HG02938 (cell line): ENCODE results near the gene IMMT.
"Not testable (repeated sequence)": the region's sequence is repeated elsewhere in the genome, so short reads cannot be mapped to it uniquely, and the experiment has no call there.

Experiments
- ATAC-seq: cut with Tn5 transposase; IDR thresholded peaks from one replicate; pipeline ENCODE4 v1.9.1; 2021; ENCODE audit warnings: mild to moderate bottlenecking, moderate library complexity; ENCODE audit not compliant: unreplicated experiment

Gene IMMT

DNA sequence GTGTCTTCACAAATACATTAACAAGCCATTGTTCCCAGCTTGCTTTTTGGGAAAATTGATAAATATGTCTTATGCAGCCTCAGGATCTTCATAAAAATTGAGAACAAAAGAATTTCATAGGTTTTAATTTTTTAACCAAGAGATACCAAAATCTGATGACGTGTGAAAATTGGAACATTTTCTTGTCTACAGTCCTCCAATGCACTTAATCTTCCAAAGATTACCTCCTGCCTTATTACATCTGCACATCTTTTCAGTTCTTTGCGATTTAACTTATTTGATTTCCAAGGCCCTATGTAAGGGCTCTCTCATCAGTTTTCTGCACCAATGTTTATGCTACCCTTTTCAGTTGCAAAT is 7.1 kb upstream of the IMMT start:
- ATAC-seq: no peak

DNA sequence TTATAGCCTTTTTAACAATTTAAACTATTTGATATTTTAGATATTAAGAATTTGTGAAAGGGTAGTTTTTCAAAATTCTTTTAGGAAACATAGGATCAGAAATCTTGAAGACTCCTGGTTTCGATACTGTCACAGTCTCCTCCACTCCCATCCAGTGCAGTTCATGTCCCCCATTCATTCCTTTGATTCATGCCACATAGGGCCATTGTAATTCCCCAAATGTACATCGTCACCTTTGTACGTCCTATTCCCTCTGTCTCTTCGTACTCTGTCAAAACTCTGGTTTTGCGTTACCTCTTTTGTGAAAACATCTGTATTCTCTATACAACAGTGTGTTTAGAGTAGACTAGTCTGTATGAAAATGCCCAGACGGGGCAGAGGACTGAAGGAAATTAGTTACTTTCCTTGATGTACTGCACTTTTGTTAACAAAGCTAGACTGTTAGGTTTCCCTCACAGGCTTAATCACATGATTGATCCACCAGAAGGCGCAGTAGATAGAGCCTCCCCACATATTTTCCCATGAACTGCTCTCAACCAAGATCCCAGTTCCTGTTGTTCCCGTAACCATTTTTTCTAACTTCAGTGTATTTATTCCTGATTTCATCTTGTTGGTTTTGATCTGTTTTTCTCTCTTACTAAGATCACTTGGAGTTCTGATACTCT is 6.5 kb upstream of the IMMT start:
- no peak for ATAC-seq

DNA sequence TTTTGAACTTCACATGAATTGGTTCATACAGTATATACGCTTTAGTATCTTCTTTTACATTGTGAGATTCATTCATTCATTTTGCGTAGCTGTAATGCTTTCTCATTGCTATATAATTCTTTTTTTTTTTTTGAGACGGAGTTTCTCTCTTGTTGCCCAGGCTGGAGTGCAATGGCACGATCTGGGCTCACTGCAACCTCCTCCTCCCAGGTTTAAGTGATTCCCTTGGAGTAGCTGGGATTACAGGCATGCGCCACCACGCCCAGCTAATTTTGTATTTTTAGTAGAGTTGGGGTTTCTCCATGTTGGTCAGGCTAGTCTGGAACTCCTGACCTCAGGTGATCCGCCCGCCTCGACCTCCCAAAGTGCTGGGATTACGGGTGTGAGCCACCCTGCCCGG is 5.3 kb upstream of the IMMT start:
- not testable (repeated sequence) for ATAC-seq

DNA sequence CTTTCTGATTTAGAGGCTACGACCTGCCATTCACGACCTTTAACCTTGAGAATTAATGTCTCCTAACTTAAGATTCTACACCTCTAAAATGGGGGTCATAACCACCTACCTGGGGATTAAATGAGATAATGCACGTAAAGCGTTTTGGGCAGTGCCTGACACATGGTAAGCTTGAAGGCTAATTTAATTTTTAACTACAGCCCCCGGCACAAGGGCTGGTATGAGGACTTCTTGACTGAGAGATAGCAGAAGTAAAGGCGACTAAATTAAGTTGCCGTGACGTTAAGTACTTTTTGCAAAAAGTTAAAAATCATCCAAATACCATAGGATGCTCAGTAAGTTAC is 4.5 kb upstream of the IMMT start:
- ATAC-seq: no peak

DNA sequence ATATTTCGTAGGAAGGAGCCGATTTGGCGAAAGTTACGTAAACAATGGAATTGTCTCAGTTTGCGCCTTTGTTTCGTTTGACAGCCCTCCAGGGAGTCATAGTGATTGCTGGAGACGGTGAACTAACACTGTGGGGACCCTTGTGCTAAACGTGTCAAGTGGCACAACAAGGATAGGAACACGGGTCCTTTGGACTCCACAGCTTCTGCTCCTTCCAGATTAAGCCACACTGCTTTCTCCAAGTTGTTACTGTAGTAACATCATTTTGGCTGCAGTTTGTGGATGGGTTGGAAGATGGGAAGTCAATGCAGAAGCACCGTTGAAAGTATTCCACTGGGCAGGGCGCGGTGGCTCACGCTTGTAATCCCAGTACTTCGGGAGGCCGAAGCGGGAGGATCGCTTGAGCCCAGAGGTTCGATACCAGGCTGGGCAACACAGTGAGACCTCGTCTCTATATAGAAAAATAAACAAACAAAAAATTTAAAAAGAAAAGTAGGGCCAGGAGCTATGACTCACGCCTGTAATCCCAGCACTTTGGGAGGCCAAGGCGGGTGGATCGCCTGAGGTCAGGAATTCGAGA is 636 bp upstream of the IMMT start:
- ATAC-seq: peak; percentile 1

DNA sequence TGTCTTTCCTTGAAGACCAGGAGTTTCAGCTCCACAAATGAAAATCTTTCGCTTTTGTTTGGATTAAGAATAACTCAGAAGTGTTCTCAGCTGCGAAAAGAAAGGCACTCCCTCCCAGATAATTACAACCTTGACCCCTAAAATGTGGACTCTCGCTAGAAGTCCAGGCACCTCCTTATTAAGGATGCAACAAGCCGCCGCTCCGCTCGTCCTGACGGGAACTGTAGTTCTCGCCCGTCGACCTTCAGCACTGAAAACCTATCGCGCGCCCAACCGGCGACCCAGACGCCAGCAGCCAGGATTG is 559 bp downstream of the IMMT start:
- no peak for ATAC-seq

DNA sequence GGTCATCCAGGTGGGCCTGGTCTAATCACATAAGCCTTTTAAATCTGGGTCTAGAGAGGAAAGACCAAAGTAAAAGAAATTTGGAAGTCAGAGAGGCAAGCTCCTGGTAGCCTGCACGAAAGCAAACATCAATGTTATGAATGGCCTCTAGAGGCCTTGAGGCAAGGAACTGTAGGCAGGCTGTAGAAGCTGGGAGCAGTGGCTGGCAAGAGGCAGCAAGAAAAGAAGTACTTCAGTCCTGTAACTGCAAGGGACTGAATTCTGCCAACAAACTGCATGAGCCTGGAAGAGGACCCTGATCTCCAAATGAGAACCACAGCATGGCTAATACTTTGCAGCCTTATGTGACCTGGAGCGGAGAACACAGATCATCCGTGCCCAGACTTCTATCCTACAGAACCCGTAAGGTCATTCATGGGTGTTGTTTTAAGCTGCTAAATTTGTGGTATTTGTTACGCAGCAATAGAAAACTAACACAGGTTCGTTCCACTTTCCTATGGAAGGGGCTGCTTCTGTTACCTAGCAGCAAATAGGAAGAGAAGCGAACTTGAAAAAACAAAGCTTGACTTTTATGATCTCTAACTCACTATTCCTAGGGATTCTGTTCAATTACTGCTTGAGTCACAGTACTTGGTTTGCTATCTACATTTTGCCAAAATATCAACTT is 1.2 kb downstream of the IMMT start:
- ATAC-seq: no peak

DNA sequence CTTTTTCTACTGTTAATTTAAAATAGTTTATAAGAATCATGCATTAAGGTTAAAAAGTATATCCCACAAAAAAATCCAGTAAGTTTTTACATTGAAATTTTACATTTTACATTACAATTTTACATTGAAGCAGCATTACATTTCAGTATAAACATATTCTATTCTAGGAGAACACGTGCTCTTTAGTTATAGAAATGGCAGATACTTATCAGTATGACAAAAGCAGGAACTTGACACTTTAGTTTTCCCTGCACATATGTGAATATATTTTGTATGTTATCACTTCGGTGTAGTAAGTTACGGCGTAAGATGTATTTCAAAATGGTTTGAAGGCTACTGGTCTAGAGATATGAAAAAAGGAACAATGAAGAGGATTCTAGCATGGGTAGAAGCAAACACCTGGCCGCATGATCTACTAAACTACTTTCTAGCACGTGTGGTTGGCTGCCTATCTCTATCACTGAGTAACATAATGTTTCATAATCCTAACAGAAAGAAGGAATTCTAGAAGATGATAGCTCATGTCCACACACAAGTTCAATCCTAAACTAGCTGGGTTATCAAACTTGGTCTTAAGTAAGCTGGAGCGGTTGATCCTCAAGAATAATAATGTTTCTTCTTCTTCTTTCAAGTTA is 5.4 kb downstream of the IMMT start:
- no peak for ATAC-seq

DNA sequence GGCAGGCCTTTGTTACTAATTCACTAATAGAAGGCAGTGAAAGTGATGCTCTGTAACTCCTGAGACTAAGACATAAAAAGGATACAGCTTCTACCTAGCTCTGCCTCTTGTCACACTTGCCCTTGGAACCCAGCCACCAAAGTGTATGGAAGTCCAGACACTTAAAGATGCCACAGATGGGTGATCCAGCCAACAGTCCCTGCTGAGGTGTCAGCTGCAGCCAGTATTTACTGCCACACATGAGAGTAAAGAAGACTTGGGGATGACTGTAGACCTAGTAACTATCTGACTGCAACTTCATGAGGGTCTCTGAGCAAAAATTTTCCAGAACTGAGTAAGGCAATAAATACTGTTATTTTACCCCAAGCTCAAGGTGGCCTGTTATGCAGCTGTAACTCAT is 8.8 kb downstream of the IMMT start:
- ATAC-seq: no peak

DNA sequence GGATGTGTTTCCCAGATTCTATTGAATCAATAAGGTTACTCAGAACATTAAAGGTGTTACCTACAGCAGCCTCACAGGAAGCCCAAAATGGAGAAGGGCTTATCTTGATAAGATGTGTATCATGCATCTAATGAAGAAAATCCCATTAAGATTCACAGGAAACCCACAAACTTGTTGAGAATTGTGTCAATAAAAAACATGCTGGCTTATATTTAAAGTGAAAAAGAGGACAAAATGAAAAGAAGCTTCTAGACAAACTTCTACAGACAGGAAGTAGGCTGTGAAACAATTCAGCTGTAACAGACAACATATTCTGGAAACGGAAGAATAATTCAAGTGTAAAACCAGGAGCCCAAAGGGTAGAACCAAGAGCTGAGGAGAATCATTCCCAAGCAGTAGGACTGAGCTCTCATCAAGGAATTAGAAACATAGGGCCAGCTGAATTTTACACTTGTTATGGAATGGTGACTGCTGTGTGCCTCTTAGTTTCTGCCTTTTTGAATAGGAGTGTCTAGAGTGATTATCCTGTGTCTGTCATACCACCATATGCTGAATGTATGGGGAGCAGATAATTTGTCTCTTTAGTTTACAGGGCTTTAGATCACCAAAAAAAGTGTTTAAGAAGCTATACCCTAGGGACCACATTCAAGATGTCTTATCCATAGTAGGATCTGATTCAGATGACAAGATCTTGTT is 9.6 kb downstream of the IMMT start:
- ATAC-seq: no peak

DNA sequence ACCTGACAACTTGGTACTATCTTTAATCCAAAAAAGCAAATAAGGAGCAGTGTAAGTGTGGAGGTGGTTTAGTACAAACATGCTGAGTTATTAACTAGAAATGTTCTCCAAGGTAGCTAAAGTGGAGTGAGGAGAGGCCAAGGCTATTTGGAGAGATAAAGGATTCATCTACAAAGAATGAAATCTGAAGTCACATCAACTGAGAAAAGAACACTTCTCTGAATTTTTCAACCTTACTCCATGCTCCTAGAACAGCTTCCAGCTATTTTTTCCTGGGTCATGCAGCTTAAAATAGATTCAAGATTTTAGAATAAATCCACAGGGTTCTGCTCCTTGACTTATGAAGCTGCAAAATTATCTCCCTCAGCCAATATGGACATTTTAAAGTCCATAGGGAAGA is 18.7 kb downstream of the IMMT start:
- no peak for ATAC-seq

DNA sequence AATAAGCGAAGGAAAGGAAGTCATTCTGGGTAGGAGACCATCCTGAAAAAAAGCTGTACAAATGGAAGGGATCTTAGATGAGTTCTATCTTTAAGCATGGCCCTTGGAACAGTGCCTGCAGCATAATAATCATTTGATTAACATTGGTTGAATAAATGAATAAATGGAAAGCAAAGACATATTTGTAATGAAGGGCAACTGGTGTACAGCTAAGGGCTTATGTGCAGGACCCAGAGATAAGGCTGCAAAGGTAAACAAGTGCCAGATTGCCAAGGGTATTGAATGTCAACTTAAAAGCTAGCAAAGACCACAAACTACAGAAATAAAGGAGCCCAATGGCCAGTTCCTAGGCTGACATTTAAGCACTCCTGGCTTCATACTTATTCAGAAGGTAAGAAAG is 19.4 kb downstream of the IMMT start:
- ATAC-seq: no peak

DNA sequence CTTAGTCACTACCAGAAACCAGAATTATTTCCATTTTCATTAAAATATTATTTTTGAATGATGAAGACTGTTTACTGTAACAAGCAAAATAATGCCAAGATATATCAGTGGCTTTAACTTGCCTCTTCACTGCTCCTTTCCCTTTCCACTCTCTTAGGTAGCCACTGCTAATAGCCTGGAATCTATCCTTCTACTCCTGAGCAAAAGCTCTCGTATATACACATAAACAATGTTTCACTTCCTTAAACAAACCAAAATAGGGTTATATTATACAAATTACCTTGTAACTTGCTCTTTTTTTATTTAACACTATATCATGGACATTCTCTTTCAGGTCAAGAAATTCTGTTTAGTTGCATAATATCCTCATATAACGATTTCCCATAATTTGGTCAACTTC is 20.8 kb downstream of the IMMT start:
- no peak for ATAC-seq

DNA sequence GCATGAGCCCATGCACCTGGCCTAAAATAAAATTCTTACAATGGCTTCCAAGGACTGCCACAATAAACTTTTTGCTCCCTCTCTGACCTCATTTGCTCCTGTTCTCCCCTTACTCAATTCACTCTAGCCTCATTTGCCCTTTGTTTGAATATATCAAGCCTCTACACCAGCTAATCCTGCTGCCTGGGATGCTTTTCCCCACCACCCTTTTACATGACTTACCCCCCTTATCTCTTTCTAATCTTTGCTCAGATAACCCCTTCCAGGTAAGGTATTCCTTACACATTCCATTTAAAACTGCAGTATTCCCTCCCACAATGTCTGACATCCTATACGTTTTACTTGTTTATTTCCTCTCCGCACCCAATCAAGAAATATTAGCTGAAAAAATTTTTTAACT is 22.7 kb downstream of the IMMT start:
- no peak for ATAC-seq

DNA sequence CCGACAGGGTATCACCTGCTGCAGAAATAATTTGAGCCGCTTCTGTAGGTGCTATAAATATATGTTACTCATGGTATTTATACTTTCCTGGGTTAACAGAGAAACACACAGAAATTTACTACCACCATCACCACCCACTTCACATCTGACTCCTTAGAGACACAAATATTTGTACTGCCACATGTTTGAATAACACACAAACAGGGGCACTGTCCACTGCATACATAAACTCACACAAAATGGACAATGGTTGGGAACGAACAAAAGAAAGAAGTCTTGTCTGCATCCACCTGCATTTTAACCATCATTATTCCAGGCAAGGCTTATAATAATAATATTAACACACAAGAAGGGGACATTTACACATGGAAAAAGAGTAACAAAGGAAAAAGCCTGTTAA is 24.0 kb downstream of the IMMT start:
- ATAC-seq: no peak

DNA sequence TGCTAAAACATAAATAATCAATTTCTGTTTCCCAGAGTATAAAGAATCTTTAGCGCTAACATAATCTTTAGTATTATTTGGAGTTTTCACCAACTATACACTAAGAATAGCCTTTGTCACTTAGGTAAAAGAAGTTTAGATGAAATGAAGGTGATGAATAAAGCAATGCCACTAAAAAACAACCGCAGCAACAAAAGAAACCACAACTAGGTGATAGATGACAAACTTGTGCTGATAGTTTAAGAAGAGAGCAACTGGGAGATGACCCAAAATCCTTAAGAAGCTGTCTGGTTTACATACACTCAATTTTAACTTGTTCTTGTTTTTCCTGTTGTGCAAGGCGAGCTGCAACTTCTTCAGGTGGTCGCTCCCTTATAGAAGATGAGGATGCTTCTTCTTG is 24.8 kb downstream of the IMMT start:
- no peak for ATAC-seq

DNA sequence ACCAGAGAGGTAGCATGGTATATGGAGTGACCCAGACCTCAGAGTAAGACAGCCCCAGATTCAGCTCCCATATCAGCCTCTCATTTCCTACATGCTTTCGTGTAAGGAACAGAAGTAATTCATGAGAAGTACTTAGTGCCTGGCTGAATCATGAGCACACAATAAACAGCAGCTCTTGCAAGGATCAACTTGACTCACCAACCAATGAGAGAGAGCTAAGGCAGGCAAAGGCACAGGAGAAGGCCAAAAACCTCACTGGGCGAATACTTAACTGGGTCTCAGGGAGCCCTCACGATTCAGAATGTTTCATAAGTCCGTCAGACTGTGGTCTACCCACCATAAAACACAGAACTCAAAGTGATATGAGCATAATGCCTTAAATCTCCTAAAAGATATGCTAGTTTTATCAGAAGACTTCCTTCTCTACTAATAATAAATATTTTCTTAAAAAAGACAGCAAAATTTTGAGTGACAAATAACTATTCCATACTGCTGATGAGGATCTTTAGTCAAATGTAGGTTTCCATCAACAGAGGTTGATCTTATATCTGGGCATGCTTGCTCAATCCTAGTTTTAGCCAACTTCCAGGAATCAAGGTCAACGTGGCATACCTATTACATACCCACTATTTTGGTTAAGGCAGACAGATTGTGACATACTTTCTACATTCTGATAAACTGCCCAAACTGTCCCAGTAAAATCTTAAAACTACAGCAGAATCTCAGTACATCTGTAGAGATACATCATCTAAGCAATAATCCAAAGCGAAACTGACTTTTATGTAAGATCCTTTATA is 34.9 kb downstream of the IMMT start:
- no peak for ATAC-seq

DNA sequence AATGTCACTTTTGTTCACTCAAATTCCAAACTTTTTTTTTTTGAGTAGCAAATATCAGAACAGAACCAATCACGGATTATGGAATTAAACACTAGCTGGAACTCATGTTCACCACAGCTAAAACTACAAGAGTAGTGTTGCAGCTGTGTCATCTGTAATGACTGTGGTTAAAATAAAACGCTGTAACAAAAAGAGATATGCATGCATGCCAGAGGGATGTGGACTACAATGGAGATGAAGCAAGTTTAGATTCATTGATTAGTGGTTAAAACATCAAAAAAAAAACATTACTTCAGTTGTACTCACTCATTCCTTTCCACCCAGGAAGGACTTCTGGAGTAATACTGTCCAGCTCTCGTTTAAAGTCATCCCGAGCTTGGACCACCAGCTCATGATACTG is 37.0 kb downstream of the IMMT start:
- ATAC-seq: no peak

DNA sequence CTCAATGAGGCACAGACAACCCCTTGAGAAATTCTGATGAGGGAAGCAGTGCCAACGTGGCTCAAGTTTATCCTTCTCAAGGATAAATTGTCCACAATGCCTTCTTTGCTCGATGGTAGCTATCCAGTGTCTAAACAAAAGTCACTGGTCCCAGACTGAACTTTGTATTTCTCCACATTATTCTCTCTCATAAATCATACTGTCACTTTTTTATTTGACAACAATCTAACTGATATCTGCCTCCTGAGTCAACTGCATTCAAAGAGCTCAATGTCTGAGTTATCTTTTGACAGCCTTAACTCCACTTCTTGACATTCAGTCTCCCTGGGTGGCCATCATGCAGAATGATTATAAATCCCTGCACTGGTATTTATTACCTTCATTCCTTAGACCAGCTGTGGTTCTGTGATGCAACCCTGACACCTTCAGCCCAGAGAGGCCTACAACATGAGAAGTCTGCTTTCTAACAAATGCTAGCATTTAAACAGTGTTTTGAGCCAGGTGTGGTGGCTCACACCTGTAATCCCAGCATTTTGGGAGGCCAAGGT is 38.2 kb downstream of the IMMT start:
- no peak for ATAC-seq

DNA sequence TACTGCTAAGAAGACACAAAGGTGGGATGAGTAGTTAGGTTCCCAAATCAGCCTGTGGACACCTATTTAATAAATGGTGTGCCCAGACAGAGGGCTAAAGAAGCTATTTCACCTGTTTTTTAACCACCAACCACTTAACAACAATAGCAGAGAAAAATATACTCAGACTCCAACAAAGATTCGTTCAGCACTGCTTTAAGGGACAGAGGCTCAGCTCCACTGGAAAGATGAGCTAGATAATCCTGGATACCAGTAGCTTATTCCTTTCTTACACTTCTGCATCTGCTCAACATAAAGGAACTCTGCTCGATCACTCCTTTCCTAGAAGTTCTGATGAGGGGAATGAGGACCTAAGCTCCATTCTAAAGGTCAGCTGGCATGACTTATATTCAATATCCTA is 44.8 kb downstream of the IMMT start:
- ATAC-seq: no peak

DNA sequence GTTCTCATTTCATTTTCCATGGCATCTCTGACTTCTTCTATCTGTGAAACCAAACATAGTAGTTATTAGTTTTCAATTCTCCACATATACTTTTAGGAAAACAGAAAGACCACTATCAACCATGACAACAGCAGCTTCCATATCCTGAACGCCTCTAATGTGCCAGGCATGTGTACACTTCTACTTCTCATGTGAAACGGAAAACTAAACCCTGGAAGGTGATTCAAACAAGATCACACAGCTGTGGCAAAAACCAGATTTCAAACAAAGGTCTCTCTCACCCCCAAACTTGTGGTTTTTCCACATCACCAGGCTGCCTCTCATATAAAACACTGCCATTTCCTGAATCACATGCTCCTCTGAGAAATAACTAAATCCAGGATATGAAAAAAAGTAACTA is 47.5 kb downstream of the IMMT start:
- no peak for ATAC-seq
